K562 (cell line): ENCODE results near the gene IGSF3. TPM values are rescaled to one million over a fixed set of nuclear protein-coding genes. Genes with fewer than 3 reads are reported as not detected.

Source experiments
- CC2D1A ChIP-seq: fragments of 450-650 bp; IDR thresholded peaks from 2 replicates; pipeline ENCODE4 v1.6.1; 2017; ENCODE audit warnings: mild to moderate bottlenecking
- DIDO1 ChIP-seq: fragments of 450-650 bp; IDR thresholded peaks from 2 replicates; pipeline ENCODE4 v1.6.1; 2016; ENCODE audit warnings: low read depth, missing biosample characterization, missing genetic modification characterization
- ELF1 ChIP-seq: fragments of 200-800 bp; sonication (Bioruptor generic); IDR thresholded peaks from 2 replicates; pipeline ENCODE4 v1.6.1; 2016; ENCODE audit warnings: missing genetic modification characterization, missing compliant biosample characterization
- HDAC8 ChIP-seq: fragments of 450-650 bp; IDR thresholded peaks from 2 replicates; pipeline ENCODE4 v1.6.1; 2016; ENCODE audit warnings: mild to moderate bottlenecking, missing genetic modification characterization, moderate library complexity, missing compliant biosample characterization
- NELFE ChIP-seq: IDR thresholded peaks from 2 replicates; pipeline ENCODE4 v1.6.1; 2011; ENCODE audit warnings: mild to moderate bottlenecking; ENCODE audit not compliant: insufficient read depth, insufficient read length
- NR2C1 ChIP-seq, 2 experiments: fragments of 450-650 bp; IDR thresholded peaks; 2 replicates each; pipeline ENCODE4 v1.6.1; 2017; ENCODE audit warnings: mild to moderate bottlenecking in 2 of 2, antibody characterized with exemption in 1 of 2, inconsistent platforms in 1 of 2, missing compliant biosample characterization in 1 of 2, missing genetic modification characterization in 1 of 2
- NR3C1 ChIP-seq: sonication (generic); formaldehyde crosslinking; IDR thresholded peaks from 2 replicates; pipeline ENCODE4 v1.8.1; 2022; ENCODE audit warnings: missing genetic modification reagents
- NUFIP1 ChIP-seq: fragments of 450-650 bp; IDR thresholded peaks from 2 replicates; pipeline ENCODE4 v1.6.1; 2018; ENCODE audit not compliant: partially characterized antibody
- POLR2H ChIP-seq: IDR thresholded peaks from 2 replicates; pipeline ENCODE4 v1.6.1; 2016; ENCODE audit warnings: missing genetic modification characterization, low read depth, mild to moderate bottlenecking, control low read depth, missing compliant biosample characterization, moderate library complexity
- POLR3G ChIP-seq: IDR thresholded peaks from 2 replicates; pipeline ENCODE4 v1.6.1; 2011; ENCODE audit not compliant: insufficient read length, insufficient replicate concordance; ENCODE audit errors: extremely low read depth
- RNF2 ChIP-seq: sonication (generic); IDR thresholded peaks from 2 replicates; pipeline ENCODE4 v1.6.1; 2016
- SIX5 ChIP-seq, 2 experiments: IDR thresholded peaks; 2 replicates each; pipeline ENCODE4 v1.6.1; 2011; ENCODE audit warnings: low read length in 2 of 2, borderline replicate concordance in 1 of 2, low read depth in 1 of 2, mild to moderate bottlenecking in 1 of 2, moderate library complexity in 1 of 2; ENCODE audit not compliant: insufficient read depth in 1 of 2
- SMAD4 ChIP-seq: fragments of 250-450 bp; sonication (Bioruptor Pico); conservative IDR thresholded peaks from 2 replicates; pipeline ENCODE4 v1.8.0; 2021; ENCODE audit warnings: inconsistent platforms, mild to moderate bottlenecking, moderate library complexity
- TAF15 ChIP-seq: fragments of 200-400 bp; formaldehyde crosslinking; IDR thresholded peaks from 2 replicates; pipeline ENCODE4 v1.6.1; 2017; ENCODE audit warnings: mild to moderate bottlenecking, low read depth, low read length, moderate library complexity
- TAF9B ChIP-seq: fragments of 450-650 bp; IDR thresholded peaks from 2 replicates; pipeline ENCODE4 v1.6.1; 2018; ENCODE audit warnings: mild to moderate bottlenecking; ENCODE audit not compliant: partially characterized antibody
- ZNF408 ChIP-seq: fragments of 250-450 bp; sonication (Bioruptor Pico); IDR thresholded peaks from 2 replicates; pipeline ENCODE4 v1.4.0; 2020; ENCODE audit warnings: low read depth, mild to moderate bottlenecking, moderate library complexity
- ZNF57 ChIP-seq: fragments of 450-650 bp; formaldehyde crosslinking; IDR thresholded peaks from 2 replicates; pipeline ENCODE4 v1.4.0; 2020; ENCODE audit warnings: mild to moderate bottlenecking, moderate library complexity
- polyA plus RNA-seq, 8 experiments: library from polyadenylated mRNA; depleted of rRNA in 4 of 8; stranded (reverse) in 5 of 8; unstranded in 3 of 8; fragments of >200 nt; fragmentation: Nextera tagmentation in 2 of 8; fragmentation: Illumina TruSeq in 1 of 8; extraction: Ambion mirVana in 2 of 8; extraction: Trizol in 1 of 8; gene quantifications; 2 replicates each; pipeline versions ENCODE4 v1.2.1 to v1.2.3, GENCODE V29; 2011 to 2014; ENCODE audit warnings: inconsistent platforms in 1 of 8, missing spikeins in 1 of 8
- total RNA-seq, 7 experiments: library from RNA; depleted of rRNA in 6 of 7; stranded (reverse); fragments of >200 nt in 6 of 7; fragmentation: Illumina TruSeq in 2 of 7; extraction: Trizol in 2 of 7; gene quantifications; 2 replicates each; pipeline versions ENCODE4 v1.2.1 to v1.2.3, GENCODE V29; 2011 to 2021; ENCODE audit warnings: low replicate concordance in 1 of 7
- TF ChIP-seq, protein P1 (sequence below): fragments of 250-450 bp; sonication (Bioruptor Pico); IDR thresholded peaks from 2 replicates; pipeline ENCODE4 v1.8.0; 2021; ENCODE audit warnings: moderate library complexity, mild to moderate bottlenecking, inconsistent platforms
- TF ChIP-seq, protein P2 (sequence below): sonication (generic); formaldehyde crosslinking; IDR thresholded peaks from 2 replicates; pipeline ENCODE4 v1.8.1; 2022; ENCODE audit warnings: missing genetic modification reagents
- TF ChIP-seq, protein P3 (sequence below): sonication (generic); formaldehyde crosslinking; IDR thresholded peaks from 2 replicates; pipeline ENCODE4 v1.8.0; 2023; ENCODE audit warnings: missing genetic modification reagents, mild to moderate bottlenecking, borderline replicate concordance
- TF ChIP-seq, protein P4 (sequence below): IDR thresholded peaks from 2 replicates; pipeline ENCODE4 v1.6.1; 2012; ENCODE audit warnings: low read depth, low read length, improper control_type of control experiment, borderline replicate concordance

Gene IGSF3
- total and polyA plus RNA-seq, 9 of the 15 experiments (the other 6 are each of a cell fraction or from before 2014, with no cell fraction given) = 1.1 to 15.0 (median 8.3) TPM

DNA sequence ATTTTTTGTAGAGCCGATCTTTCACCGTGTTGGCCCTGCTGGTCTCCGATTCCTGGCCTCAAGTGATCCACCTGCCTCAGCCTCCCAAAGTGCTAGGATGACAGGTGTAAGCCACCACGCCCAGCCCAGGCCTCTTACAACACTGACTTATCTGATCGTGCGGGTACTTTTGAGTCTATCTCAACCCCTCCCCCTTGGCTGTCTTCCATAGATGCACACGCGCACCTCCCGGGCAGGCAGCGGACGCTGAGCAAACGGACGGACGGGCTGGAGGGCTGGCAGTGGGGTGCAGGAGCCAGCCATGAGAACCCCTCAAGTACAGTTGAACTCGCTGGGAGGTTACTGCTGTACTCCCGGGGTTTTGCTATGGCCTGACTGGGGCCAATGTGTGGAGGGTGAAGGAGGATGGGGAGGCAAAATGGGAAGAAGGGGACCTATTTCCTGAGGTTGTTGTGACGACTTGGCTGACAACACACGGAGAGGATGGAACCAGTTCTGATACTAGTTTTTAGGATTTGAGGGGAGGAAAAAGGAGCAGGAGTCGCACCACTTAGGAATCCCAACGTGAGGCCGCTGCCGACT is 97.7 kb downstream of the IGSF3 start (continued):
- TF ChIP-seq ZNF408 (CRISPR knock-in tag) (no peak), NUFIP1 (no peak), TAF9B (no peak), ELF1 (tag) (peak; percentile 35; the same call in 1 of the 2 replicates), ZNF57 (CRISPR knock-in tag) (no peak), TAF15 (no peak), RNF2 (no peak), SIX5 (IDR thresholded peaks at IDR 0.05; ENCODE audit: borderline replicate concordance in 1 of 2, insufficient read depth in 1 of 2, low read depth in 1 of 2, low read length in 2 of 2) (no peak), POLR2H (tag) (no peak), NR3C1 (CRISPR knock-in tag) (no peak), HDAC8 (tag) (no peak), NELFE (no peak), DIDO1 (tag) (no peak), NR2C1 (IDR thresholded peaks at IDR 0.05) (no peak), NR2C1 (tag; IDR thresholded peaks at IDR 0.05) (no peak), POLR3G (no peak), CC2D1A (no peak), SMAD4 (CRISPR knock-in tag) (no peak)
- TF ChIP-seq, protein P1, sequence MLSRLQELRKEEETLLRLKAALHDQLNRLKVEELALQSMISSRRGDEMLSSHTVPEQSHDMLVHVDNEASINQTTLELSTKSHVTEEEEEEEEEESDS = no peak
- TF ChIP-seq, protein P2, sequence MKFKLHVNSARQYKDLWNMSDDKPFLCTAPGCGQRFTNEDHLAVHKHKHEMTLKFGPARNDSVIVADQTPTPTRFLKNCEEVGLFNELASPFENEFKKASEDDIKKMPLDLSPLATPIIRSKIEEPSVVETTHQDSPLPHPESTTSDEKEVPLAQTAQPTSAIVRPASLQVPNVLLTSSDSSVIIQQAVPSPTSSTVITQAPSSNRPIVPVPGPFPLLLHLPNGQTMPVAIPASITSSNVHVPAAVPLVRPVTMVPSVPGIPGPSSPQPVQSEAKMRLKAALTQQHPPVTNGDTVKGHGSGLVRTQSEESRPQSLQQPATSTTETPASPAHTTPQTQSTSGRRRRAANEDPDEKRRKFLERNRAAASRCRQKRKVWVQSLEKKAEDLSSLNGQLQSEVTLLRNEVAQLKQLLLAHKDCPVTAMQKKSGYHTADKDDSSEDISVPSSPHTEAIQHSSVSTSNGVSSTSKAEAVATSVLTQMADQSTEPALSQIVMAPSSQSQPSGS (CRISPR knock-in tag) = no peak
- TF ChIP-seq, protein P3, sequence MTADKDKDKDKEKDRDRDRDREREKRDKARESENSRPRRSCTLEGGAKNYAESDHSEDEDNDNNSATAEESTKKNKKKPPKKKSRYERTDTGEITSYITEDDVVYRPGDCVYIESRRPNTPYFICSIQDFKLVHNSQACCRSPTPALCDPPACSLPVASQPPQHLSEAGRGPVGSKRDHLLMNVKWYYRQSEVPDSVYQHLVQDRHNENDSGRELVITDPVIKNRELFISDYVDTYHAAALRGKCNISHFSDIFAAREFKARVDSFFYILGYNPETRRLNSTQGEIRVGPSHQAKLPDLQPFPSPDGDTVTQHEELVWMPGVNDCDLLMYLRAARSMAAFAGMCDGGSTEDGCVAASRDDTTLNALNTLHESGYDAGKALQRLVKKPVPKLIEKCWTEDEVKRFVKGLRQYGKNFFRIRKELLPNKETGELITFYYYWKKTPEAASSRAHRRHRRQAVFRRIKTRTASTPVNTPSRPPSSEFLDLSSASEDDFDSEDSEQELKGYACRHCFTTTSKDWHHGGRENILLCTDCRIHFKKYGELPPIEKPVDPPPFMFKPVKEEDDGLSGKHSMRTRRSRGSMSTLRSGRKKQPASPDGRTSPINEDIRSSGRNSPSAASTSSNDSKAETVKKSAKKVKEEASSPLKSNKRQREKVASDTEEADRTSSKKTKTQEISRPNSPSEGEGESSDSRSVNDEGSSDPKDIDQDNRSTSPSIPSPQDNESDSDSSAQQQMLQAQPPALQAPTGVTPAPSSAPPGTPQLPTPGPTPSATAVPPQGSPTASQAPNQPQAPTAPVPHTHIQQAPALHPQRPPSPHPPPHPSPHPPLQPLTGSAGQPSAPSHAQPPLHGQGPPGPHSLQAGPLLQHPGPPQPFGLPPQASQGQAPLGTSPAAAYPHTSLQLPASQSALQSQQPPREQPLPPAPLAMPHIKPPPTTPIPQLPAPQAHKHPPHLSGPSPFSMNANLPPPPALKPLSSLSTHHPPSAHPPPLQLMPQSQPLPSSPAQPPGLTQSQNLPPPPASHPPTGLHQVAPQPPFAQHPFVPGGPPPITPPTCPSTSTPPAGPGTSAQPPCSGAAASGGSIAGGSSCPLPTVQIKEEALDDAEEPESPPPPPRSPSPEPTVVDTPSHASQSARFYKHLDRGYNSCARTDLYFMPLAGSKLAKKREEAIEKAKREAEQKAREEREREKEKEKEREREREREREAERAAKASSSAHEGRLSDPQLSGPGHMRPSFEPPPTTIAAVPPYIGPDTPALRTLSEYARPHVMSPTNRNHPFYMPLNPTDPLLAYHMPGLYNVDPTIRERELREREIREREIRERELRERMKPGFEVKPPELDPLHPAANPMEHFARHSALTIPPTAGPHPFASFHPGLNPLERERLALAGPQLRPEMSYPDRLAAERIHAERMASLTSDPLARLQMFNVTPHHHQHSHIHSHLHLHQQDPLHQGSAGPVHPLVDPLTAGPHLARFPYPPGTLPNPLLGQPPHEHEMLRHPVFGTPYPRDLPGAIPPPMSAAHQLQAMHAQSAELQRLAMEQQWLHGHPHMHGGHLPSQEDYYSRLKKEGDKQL (CRISPR knock-in tag) = no peak; the same call in 1 of the 2 replicates
- TF ChIP-seq, protein P4, sequence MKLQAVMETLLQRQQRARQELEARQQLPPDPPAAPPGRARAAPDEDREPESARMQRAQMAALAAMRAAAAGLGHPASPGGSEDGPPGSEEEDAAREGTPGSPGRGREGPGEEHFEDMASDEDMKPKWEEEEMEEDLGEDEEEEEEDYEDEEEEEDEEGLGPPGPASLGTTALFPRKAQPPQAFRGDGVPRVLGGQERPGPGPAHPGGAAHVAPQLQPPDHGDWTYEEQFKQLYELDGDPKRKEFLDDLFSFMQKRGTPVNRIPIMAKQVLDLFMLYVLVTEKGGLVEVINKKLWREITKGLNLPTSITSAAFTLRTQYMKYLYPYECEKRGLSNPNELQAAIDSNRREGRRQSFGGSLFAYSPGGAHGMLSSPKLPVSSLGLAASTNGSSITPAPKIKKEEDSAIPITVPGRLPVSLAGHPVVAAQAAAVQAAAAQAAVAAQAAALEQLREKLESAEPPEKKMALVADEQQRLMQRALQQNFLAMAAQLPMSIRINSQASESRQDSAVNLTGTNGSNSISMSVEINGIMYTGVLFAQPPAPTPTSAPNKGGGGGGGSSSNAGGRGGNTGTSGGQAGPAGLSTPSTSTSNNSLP = no peak
